SK-N-SH (cell line): Measurements from ENCODE around the gene ENTPD6. TPM values are rescaled to one million over a fixed set of nuclear protein-coding genes. Genes with fewer than 3 reads are reported as not detected.

Source experiments
- CTCF ChIA-PET: fragments of 300-600, 350-600 bp; formaldehyde crosslinking; extraction: SDS; loops from one replicate; lab custom pipeline; 2021; lab: Yijun Ruan, JAX
- POLR2A ChIA-PET: fragments of 350-600 bp; sonication (Branson Sonifier 250); formaldehyde crosslinking; extraction: SDS; loops from one replicate; lab custom pipeline; 2020; ENCODE audit warnings: antibody characterized with exemption, inconsistent platforms; lab: Yijun Ruan, JAX
- DNase-seq: peaks from one replicate; pipeline ENCODE4 v3.0.0; 2012
- H2AFZ ChIP-seq: fragments of 200-600 bp; sonication (generic); 2 replicates; pipeline ENCODE4 v1.8.1; 2016; ENCODE audit warnings: antibody characterized with exemption, mild to moderate bottlenecking, low read depth
- H3F3A ChIP-seq: fragments of 200-600 bp; sonication (generic); replicated peaks from 2 replicates; pipeline ENCODE3; 2016; ENCODE audit warnings: antibody characterized with exemption, mild to moderate bottlenecking; ENCODE audit not compliant: insufficient read depth
- H3K27ac ChIP-seq, 2 experiments: fragments of 200-500 bp in 1 of 2; fragments of 200-600 bp in 1 of 2; sonication (Bioruptor generic) in 1 of 2; sonication (generic), shearing (Covaris generic) in 1 of 2; 2 replicates each; pipeline versions ENCODE4 v1.5.1 to v1.6.1; 2014 to 2016; ENCODE audit warnings: low read depth in 2 of 2, inconsistent platforms in 1 of 2, low read length in 1 of 2, mild to moderate bottlenecking in 1 of 2, mixed read lengths in 1 of 2
- H3K27me3 ChIP-seq: fragments of 200-600 bp; sonication (generic), shearing (Covaris generic); 2 replicates; pipeline ENCODE4 v1.6.1; 2016; ENCODE audit warnings: mixed run types; ENCODE audit not compliant: insufficient read depth
- H3K36me3 ChIP-seq, 2 experiments: fragments of 200-500 bp in 1 of 2; fragments of 200-600 bp in 1 of 2; sonication (Bioruptor generic) in 1 of 2; sonication (generic) in 1 of 2; replicated peaks in 1 of 2; 2 replicates each; pipeline versions ENCODE3 to v1.5.1; 2014 to 2016; ENCODE audit warnings: low read length in 1 of 2, mild to moderate bottlenecking in 1 of 2; ENCODE audit not compliant: insufficient read depth in 2 of 2, control insufficient read depth in 1 of 2
- H3K4me1 ChIP-seq, 2 experiments: fragments of 200-500 bp in 1 of 2; fragments of 200-600 bp in 1 of 2; sonication (Bioruptor generic) in 1 of 2; sonication (generic), shearing (Covaris generic) in 1 of 2; 2 replicates each; pipeline versions ENCODE4 v1.5.1 to v1.6.1; 2014 to 2016; ENCODE audit warnings: low read depth in 1 of 2, low read length in 1 of 2, mixed run types in 1 of 2; ENCODE audit not compliant: insufficient read depth in 2 of 2, control insufficient read depth in 1 of 2
- H3K4me2 ChIP-seq: fragments of 200-600 bp; sonication (generic), shearing (Covaris generic); 2 replicates; pipeline ENCODE4 v1.6.1; 2017; ENCODE audit warnings: mixed run types
- H3K4me3 ChIP-seq, 2 experiments: fragments of 200-500 bp in 1 of 2; fragments of 200-600 bp in 1 of 2; sonication (Bioruptor generic) in 1 of 2; sonication (generic), shearing (Covaris generic) in 1 of 2; 2 replicates each; pipeline versions ENCODE4 v1.5.1 to v1.8.1; 2014 to 2016; ENCODE audit warnings: low read depth in 2 of 2, inconsistent platforms in 1 of 2, low read length in 1 of 2, mild to moderate bottlenecking in 1 of 2, mixed read lengths in 1 of 2, moderate library complexity in 1 of 2
- H3K79me2 ChIP-seq: fragments of 200-600 bp; sonication (generic); 2 replicates; pipeline ENCODE4 v1.8.1; 2017; ENCODE audit warnings: mild to moderate bottlenecking; ENCODE audit not compliant: insufficient read depth
- H3K9ac ChIP-seq: fragments of 200-600 bp; sonication (generic); 2 replicates; pipeline ENCODE4 v1.6.1; 2017; ENCODE audit warnings: mixed run types
- H3K9me2 ChIP-seq: fragments of 200-600 bp; sonication (generic); 2 replicates; pipeline ENCODE4 v1.6.1; 2017; ENCODE audit warnings: mixed run types
- H3K9me3 ChIP-seq: fragments of 200-600 bp; sonication (generic); 2 replicates; pipeline ENCODE4 v1.6.1; 2017; ENCODE audit warnings: mixed run types, mild to moderate bottlenecking, moderate library complexity
- H4K20me1 ChIP-seq: fragments of 200-600 bp; sonication (generic); 2 replicates; pipeline ENCODE4 v1.6.1; 2017; ENCODE audit warnings: mild to moderate bottlenecking, mixed run types; ENCODE audit not compliant: insufficient read depth
- EP300 ChIP-seq, 2 experiments: IDR thresholded peaks; 2 replicates each; pipeline versions ENCODE4 v1.4.0 to v1.6.1; 2012; ENCODE audit warnings: borderline replicate concordance in 1 of 2, low read depth in 1 of 2, low read length in 1 of 2
- EZH2phosphoT487 ChIP-seq: fragments of 200-600 bp; sonication (generic); IDR thresholded peaks from 2 replicates; pipeline ENCODE4 v1.6.1; 2017; ENCODE audit warnings: low read depth, mixed run types, mild to moderate bottlenecking, antibody characterized with exemption, moderate library complexity, borderline replicate concordance
- FOSL2 ChIP-seq: IDR thresholded peaks from 2 replicates; pipeline ENCODE4 v1.4.0; 2012; ENCODE audit warnings: low read depth, mild to moderate bottlenecking, moderate library complexity, borderline replicate concordance
- GABPA ChIP-seq: IDR thresholded peaks from 2 replicates; pipeline ENCODE4 v1.4.0; 2012; ENCODE audit warnings: low read depth, mild to moderate bottlenecking
- GATA2 ChIP-seq: sonication (generic); formaldehyde crosslinking; IDR thresholded peaks from 2 replicates; pipeline ENCODE4 v1.5.0; 2020; ENCODE audit warnings: mild to moderate bottlenecking, missing genetic modification reagents
- MAX ChIP-seq: IDR thresholded peaks from 2 replicates; pipeline ENCODE4 v1.4.0; 2012; ENCODE audit warnings: low read depth
- NFIC ChIP-seq: IDR thresholded peaks from 2 replicates; pipeline ENCODE4 v1.4.0; 2012; ENCODE audit warnings: borderline replicate concordance
- NRF1 ChIP-seq: IDR thresholded peaks from 2 replicates; pipeline ENCODE4 v1.6.1; 2012; ENCODE audit warnings: low read depth, mild to moderate bottlenecking, low read length
- POLR2AphosphoS5 ChIP-seq: IDR thresholded peaks from 2 replicates; pipeline ENCODE4 v1.6.1; 2012; ENCODE audit warnings: low read depth, low read length
- RAD21 ChIP-seq: IDR thresholded peaks from 2 replicates; pipeline ENCODE4 v1.6.1; 2012; ENCODE audit warnings: mild to moderate bottlenecking, low read length
- RCOR1 ChIP-seq: fragments of 150-350 bp; IDR thresholded peaks from 2 replicates; pipeline ENCODE4 v1.6.1; 2017; ENCODE audit warnings: antibody characterized with exemption, low read length
- RFX5 ChIP-seq: IDR thresholded peaks from 2 replicates; pipeline ENCODE4 v1.6.1; 2012; ENCODE audit warnings: mild to moderate bottlenecking, improper control_type of control experiment, low read length
- RXRA ChIP-seq: IDR thresholded peaks from 2 replicates; pipeline ENCODE4 v1.4.0; 2012; ENCODE audit warnings: low read depth, mild to moderate bottlenecking, borderline replicate concordance
- SIN3A ChIP-seq: IDR thresholded peaks from 2 replicates; pipeline ENCODE4 v1.6.1; 2012; ENCODE audit warnings: low read depth, mild to moderate bottlenecking, low read length, moderate library complexity, borderline replicate concordance
- SMC3 ChIP-seq: IDR thresholded peaks from 2 replicates; pipeline ENCODE4 v1.6.1; 2012; ENCODE audit warnings: low read depth, low read length, improper control_type of control experiment
- TCF12 ChIP-seq: IDR thresholded peaks from 2 replicates; pipeline ENCODE4 v1.4.0; 2012
- TEAD4 ChIP-seq: IDR thresholded peaks from 2 replicates; pipeline ENCODE4 v1.4.0; 2012; ENCODE audit warnings: mild to moderate bottlenecking, borderline replicate concordance; ENCODE audit not compliant: insufficient read depth
- USF1 ChIP-seq: IDR thresholded peaks from 2 replicates; pipeline ENCODE4 v1.4.0; 2012; ENCODE audit warnings: low read depth, borderline replicate concordance
- YY1 ChIP-seq: IDR thresholded peaks from 2 replicates; pipeline ENCODE4 v1.4.0; 2012; ENCODE audit warnings: low read depth, mild to moderate bottlenecking
- WGBS: methylation state at CpG from one replicate; pipeline ENCODE4 v1.1.6; 2017; ENCODE audit warnings: low lambda C conversion rate; 5-methylcytosine and 5-hydroxymethylcytosine counted together
- polyA plus RNA-seq, 3 experiments: library from polyadenylated mRNA; depleted of rRNA; stranded (reverse); fragments of >200 nt; gene quantifications; 2 replicates each; pipeline ENCODE4 v1.2.3, GENCODE V29; 2012
- TF ChIP-seq, protein P1 (sequence below): fragments of 150-350 bp; IDR thresholded peaks from 2 replicates; pipeline ENCODE4 v1.6.1; 2016; ENCODE audit warnings: mild to moderate bottlenecking, low read depth, low read length

ENTPD6 gene
- polyA plus RNA-seq, 1 of the 3 experiments (the other 2 are of a cell fraction): 76.1 TPM

- peaks cover 11 to 52% of the 10 kb centered on the region in 2 experiments for H3K4me1 ChIP-seq
- TF ChIP-seq NFIC (no peak), POLR2AphosphoS5 (no peak), YY1 (no peak), NRF1 (no peak), TCF12 (no peak), RAD21 (no peak), USF1 (no peak), RXRA (no peak), SIN3A (no peak), EZH2phosphoT487 (no peak), RCOR1 (no peak), RFX5 (no peak), GATA2 (CRISPR knock-in tag) (no peak), SMC3 (no peak), FOSL2 (no peak), GABPA (no peak), TEAD4 (no peak), MAX (no peak), EP300 (IDR thresholded peaks at IDR 0.05; ENCODE audit: borderline replicate concordance in 1 of 2, low read depth in 1 of 2, low read length in 1 of 2) (no peak)
- TF ChIP-seq, protein P1, sequence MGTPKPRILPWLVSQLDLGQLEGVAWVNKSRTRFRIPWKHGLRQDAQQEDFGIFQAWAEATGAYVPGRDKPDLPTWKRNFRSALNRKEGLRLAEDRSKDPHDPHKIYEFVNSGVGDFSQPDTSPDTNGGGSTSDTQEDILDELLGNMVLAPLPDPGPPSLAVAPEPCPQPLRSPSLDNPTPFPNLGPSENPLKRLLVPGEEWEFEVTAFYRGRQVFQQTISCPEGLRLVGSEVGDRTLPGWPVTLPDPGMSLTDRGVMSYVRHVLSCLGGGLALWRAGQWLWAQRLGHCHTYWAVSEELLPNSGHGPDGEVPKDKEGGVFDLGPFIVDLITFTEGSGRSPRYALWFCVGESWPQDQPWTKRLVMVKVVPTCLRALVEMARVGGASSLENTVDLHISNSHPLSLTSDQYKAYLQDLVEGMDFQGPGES: no peak
- TF ChIP-seq, all 33 proteins: peak for 0
- Histone ChIP-seq H3K9me3 (no peaks in the 10 kb centered on the region), H3K9me2 (no peaks in the 10 kb centered on the region), H2AFZ (no peak overlapping the region), H3K36me3 (peaks cover 3 to 12% of the 10 kb centered on the region in 2 experiments), H4K20me1 (peaks cover 84% of the 10 kb centered on the region), H3K4me2 (no peak overlapping the region), H3K27me3 (no peaks in the 10 kb centered on the region), H3K79me2 (peaks cover 95% of the 10 kb centered on the region), H3F3A (peaks cover 8% of the 10 kb centered on the region), H3K27ac (no peak overlapping the region), H3K4me3 (no peak overlapping the region), H3K9ac (no peak overlapping the region)
- DNase-seq: peak; percentile 3
- WGBS: 87% methylated on average over 4 of the region's 6 CpGs
- ChIA-PET CTCF (interaction anchor here (1.1 kb wide), 1 partner anchor 42 kb away, joined by 4 read pairs; no protein-coding TSS in a partner anchor), POLR2A (interaction anchor here (1.0 kb wide), 1 partner anchor 146 kb away, joined by 3 read pairs; no protein-coding TSS in a partner anchor)
These were observed 57.3 kb downstream of the ENTPD6 start for GRCh38 chr20:25252686-25253421.
